GM19035 (cell line): ENCODE results near the gene APOB.

Source experiments
- ATAC-seq: cut with Tn5 transposase; IDR thresholded peaks from one replicate; pipeline ENCODE4 v1.9.1; 2021; ENCODE audit not compliant: unreplicated experiment

Gene APOB

DNA sequence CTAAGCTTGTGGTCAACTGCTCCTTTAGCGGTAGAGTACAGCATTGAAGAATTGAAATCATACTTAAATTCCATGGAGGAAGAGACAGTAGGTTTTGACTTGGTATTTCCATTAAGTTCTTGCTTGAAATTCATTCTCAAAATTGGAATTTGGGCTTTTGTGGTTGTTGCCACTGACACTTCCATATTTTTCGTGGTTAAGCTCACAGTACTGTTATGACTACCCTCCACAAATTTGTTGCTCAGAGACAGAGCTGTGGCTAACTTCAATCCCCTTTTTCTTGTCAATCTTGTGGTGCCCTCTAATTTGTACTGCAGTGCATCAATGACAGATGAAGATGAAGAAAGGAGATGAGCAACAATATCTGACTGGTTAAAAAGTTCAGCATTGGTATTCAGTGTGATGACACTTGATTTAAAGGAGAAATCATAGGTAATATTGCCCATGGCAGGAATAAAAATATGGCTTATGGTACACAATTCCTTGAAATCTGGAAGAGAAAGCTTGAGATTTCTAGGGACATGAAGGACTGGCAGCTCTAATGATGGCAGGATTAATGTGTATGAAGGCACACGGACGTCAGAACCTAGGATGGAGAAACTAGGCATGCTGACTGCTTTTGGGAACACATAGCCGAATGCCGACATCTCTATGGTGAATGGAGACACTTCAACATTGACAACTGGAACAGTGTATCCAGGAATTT, 37.3 kb downstream of the APOB start:
- ATAC-seq = no peak

- no peak for ATAC-seq
Observed at GRCh38 chr2:21005700-21006422, 38.0 kb downstream of the APOB start.

GRCh38 chr2:21005111-21005699, 38.7 kb downstream of the APOB start:
- ATAC-seq = no peak

DNA sequence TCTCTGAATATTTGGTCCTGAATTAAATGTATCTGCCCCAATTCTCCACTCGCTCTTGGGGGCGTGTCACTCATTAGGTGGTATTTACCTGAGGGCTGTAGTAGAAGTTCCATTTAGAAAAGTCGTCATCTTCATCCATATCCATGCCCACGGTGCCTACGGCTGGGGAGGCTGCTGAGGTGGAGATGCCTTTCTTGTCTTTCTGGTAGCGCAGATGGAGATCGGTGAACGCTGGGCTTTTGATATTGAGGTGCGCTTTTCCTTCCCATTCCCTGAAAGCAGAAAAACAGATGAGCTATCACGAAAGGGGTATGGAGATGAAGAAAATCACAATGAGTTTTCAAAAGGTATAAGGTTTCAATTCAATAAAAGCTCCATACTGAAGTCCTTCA, 39.7 kb downstream of the APOB start:
- ATAC-seq = no peak

- no peak for ATAC-seq
Observed at GRCh38 chr2:21003572-21004180, 40.2 kb downstream of the APOB start.

DNA sequence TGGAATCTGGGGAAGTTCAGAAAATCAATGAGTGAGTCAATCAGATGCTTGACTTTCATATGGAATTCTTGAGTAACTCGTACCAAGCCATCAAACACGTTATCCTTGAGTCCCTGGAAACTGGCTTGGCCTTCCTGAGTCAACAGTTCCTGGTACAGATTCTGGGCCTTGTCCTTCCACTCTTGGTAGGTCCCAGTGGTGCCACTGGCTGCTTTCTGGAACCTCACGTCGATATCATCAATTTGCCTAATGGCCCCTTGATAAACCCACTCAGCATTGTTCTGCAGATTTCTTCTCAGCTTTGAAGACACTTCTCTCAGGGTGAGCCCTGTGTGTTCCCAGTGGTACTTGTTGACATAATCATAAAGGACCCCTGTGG, 41.1 kb downstream of the APOB start:
- ATAC-seq = no peak

DNA sequence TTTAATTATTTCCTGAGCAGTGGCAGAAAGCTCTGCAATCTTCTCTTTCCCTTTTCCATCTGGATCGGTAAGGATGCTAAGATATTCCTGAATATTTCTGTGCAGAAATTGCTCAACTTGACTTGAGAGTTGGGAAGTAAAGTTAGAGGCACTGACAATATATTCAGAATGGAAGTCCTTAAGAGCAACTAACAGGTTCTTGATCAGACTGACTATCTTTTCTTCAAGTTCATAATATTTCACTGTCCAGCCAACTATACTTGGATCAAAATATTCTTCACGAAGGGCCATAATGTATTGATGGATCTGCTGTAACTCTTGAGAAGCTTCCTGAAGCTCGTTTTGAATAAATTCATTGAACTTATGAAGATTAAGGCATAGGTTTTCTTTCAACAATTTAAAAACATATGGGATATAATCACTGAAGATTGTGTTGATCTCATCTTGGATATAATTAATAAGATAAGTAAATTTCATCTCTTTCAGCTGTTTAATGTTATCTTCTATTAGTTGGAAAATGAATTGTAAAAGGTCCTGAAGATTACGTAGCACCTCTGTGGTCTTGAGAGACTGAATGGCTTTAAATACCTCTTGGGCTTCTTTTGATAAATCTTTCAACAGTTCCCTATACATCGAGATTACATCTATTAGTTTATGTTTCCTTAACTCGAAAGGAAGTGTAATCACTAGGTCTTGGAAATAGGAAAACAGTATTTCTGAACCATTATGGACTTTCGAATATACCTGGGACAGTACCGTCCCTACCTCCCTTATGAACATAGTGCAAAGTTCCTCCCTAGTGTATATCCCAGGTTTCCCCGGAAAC, 41.7 kb downstream of the APOB start:
- no peak for ATAC-seq

DNA sequence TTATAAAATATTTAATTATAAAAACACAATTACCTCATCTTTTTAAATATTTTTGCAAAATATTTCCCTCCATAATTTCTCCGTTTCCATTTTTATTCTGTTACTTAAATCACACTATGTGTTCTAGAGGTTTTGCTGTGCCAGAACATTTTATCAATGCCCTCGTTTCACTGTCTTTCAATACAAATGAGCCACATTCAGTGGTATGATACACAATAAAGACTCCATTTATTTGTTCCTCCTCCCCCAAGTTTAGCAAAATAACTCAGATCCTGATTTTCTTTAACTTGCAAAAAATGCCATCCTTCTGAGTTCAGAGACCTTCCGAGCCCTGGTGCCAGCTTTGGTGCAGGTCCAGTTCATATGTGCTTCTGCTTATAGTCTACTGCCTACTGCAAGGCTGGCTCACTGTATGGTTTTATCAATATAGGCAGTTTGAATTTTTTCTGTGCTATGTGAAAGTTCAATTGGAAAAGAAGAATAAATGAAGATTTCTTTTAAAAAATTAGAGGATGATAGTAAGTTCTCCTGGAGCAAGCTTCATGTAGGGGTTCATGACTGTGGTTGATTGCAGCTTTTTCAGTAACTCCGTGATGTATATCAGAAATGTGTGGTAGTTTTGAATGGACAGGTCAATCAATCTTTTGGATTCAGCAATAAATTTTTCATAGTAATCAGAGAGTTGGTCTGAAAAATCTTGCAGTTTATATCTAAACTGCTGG, 42.5 kb downstream of the APOB start:
- no peak for ATAC-seq

GRCh38 chr2:20999906-21000645, 43.8 kb downstream of the APOB start:
- ATAC-seq = no peak

DNA sequence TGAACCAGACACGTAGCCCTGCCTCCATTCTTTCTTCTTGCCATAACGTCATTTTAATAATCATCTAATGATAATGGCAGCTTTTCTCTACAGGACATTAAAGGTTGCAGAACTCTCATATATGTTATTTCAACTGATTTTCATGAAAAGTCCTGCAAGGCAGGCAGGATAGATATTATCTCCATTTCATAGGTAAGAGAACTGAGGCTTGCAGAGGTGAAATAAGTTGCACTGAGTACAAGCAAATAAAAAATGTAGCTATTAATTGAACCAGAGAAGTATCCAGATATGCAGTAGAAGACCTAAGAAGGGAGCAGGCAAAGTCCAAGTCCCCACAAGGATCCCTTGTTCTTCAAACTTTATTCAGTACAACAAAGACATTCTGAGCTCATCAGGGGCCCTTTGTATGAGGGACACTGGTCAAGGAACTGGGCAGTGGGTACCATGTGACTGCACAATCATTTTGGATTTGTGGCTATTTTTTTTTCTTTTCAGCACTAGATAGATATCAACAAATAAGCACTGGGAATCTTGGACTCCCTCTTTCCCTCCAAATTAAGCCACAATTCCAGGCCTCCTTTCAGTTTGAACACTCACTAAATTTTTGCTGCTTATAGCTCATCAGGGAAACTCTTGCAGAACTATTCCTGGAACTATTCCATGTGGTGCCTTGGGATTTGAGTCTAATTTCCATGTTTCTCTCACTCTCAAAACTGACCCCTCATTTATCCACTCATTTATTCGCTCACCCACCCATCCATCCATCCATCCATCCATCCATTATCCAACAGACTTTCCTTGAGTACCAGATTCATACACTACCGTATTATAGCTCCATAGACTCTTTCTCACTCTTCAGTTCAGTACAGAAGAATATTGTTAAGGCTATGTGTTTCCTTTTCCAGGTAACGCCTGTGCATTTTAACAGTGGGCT, 44.6 kb downstream of the APOB start:
- ATAC-seq = no peak

GRCh38 chr2:20997953-20998722, 45.7 kb downstream of the APOB start:
- ATAC-seq = no peak

DNA sequence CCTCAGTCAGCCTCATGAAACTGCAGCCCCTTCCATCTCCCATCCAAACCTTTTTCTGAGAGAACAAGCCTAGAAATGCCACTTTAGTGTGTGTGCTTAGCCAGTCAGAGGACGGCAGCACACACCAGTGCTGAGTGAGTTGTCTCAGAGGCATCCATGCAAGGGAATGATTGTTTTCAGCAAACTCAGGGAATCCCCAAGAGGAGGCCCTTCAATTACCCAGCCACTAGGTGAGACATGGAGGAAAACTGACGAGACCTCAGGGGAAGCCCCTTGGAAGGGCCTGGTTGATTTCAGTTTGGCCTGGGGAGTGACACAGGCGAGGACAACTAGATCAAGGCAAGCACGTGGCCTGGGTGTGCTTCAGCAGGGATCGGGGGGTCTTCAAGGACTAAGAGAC, 49.7 kb downstream of the APOB start:
- ATAC-seq = no peak

GRCh38 chr2:20992201-20992711, 51.6 kb downstream of the APOB start:
- no peak for ATAC-seq

GRCh38 chr2:20990442-20991430, 53.1 kb downstream of the APOB start:
- no peak for ATAC-seq

- ATAC-seq = no peak
Observed at GRCh38 chr2:20989404-20989803, 54.5 kb downstream of the APOB start.

GRCh38 chr2:20988905-20989304, 55.0 kb downstream of the APOB start:
- no peak for ATAC-seq
